Activated naive CD4-positive, alpha-beta T cell treated with anti-CD3 and anti-CD28 coated beads, Interleukin-2, amount 10 ng/mL, durations not matched to agents 7 days and 5 days (primary cell): ENCODE data around the gene ZNF205.

ENCODE experiments used
- CTCF ChIA-PET: fragments of 350-600 bp; sonication (Branson Sonifier 250); formaldehyde crosslinking; loops from one replicate; lab custom pipeline; 2021; ENCODE audit warnings: antibody characterized with exemption; lab: Charles Lee
- DNase-seq: peaks from one replicate; pipeline ENCODE4 v3.0.0-alpha.2; 2020
- H3K27ac Mint-ChIP-seq: one replicate; pipeline ENCODE4 v1.8.0; 2021; ENCODE audit warnings: mild to moderate bottlenecking, moderate library complexity, mixed read lengths
- H3K27me3 Mint-ChIP-seq: one replicate; pipeline ENCODE4 v1.8.0; 2021; ENCODE audit warnings: mild to moderate bottlenecking, mixed read lengths
- H3K36me3 Mint-ChIP-seq: one replicate; pipeline ENCODE4 v1.8.0; 2021; ENCODE audit warnings: mixed read lengths
- H3K4me1 Mint-ChIP-seq: one replicate; pipeline ENCODE4 v1.8.0; 2021; ENCODE audit warnings: mixed read lengths
- H3K4me3 Mint-ChIP-seq: one replicate; pipeline ENCODE4 v1.8.0; 2021; ENCODE audit warnings: mild to moderate bottlenecking, moderate library complexity, mixed read lengths
- H3K9me3 Mint-ChIP-seq: one replicate; pipeline ENCODE4 v1.8.0; 2021; ENCODE audit warnings: mixed read lengths

ZNF205 gene

DNA sequence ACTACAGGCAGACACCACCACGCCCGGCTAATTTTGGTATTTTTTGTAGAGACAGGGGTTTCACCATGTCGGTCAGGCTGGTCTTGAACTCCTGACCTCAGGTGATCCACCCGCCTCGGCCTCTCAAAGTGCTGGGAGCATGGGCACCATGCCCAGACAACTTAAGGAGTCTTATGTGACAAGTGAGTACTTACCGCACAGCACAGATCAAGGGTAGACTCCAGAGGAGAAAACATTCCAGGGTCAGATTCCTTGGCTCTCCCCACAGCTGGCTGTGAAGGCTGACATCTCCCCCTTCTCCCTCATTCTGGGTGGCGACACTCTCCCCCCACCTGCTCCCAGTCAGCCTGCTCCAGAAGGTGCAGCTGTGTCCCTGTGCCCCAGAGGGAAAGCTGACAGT is 23.9 kb upstream of the ZNF205 start:
- H3K4me1 Mint-ChIP-seq: peaks cover 64% of the 10 kb centered on the region
- H3K4me3 Mint-ChIP-seq: no peak overlapping the region
- no peaks in the 10 kb centered on the region for H3K27me3 Mint-ChIP-seq
- peaks cover 3% of the 10 kb centered on the region for H3K36me3 Mint-ChIP-seq
- CTCF ChIA-PET: interaction anchor here (5.5 kb wide), 1 partner anchor 29 kb away, joined by 24 read pairs; no protein-coding TSS in a partner anchor
- DNase-seq: no peak
- no peak overlapping the region for H3K27ac Mint-ChIP-seq
- H3K9me3 Mint-ChIP-seq: no peaks in the 10 kb centered on the region

DNA sequence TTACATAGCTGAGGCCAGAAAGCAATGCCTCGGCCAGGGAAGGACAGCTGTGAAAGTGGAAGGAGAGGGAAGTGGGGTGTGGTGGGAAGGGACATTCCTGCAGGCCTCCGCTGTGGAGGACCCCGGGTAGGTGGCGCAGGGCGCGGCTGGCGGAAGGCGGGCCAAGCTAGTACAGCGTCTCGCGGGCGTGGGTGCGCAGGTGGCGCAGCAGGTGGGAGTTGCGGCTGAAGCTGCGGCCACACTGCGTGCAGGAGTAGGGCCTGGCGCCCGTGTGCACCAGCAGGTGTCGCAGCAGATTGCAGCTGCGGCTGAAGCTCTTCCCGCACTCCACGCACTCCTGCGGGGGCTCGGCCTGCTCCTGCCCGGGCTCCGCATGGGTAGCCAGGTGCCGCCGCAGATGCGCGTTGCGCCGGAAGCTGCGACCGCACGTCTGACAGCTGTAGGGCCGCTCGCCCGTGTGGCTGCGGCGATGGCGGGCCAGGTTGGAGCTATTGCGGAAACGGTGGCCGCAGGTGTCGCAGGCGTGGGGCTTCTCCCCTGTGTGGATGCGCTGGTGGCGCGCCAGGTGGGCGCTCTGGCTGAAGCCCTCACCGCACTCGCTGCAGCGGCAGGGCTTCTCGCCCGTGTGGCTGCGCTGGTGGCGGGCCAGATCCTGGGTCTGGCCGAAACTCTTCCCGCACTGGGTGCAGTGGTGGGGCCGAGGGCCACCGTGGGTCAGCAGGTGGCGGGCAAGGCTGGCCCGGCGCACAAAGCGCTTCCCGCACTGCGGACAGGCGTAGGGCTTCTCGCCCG is 23.3 kb upstream of the ZNF205 start:
- CTCF ChIA-PET: interaction anchor here (1.3 to 5.5 kb wide), 3 partner anchors 12 to 30 kb away, joined by 3 to 24 read pairs (median 4); no protein-coding TSS in a partner anchor
- H3K27ac Mint-ChIP-seq: no peak overlapping the region
- H3K36me3 Mint-ChIP-seq: peaks cover 3% of the 10 kb centered on the region
- H3K27me3 Mint-ChIP-seq: no peaks in the 10 kb centered on the region
- H3K9me3 Mint-ChIP-seq: no peaks in the 10 kb centered on the region
- DNase-seq: no peak
- H3K4me3 Mint-ChIP-seq: no peak overlapping the region
- peaks cover 62% of the 10 kb centered on the region for H3K4me1 Mint-ChIP-seq

DNA sequence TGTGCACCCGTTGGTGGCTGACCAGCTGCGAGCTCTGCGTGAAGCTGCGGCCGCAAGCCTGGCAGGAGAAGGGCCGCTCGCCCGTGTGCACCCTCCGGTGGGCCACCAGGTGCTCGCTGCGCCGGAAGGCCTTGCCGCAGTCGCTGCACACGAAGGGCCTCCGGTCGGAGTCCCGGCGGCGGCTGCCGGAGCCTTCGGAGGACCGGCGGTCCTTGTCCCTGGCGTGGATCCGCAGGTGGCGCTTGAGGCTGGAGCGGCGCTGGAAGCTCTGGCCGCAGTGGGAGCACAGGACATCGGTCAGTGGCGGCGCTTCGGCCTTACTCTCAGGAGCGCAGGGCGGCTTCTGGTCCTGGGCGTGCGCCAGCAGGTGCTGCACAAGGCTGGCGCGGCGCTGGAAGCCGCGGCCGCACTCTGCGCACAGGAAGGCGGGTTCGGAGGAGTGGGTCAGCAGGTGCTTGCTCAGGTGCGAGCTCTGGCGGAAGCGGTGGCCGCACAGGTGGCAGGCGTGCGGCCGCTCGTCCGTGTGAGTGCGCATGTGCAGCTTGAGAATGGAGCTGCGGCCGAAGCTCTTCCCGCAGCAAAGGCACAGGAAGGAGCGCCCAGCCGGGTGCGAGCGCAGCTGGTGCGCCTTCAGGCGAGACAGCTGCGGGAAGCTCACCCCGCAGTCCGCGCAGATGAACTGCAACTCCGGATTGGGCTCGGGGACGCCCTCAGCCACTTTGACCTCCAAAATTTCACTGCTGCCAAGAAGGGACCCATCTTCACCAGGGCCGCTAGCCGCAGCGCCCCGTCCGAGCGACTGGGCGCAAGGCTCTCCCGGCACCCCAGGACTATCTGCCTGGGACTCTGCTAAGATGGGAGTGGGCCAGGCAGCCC is 22.4 kb upstream of the ZNF205 start:
- Mint-ChIP-seq H3K27me3 (no peaks in the 10 kb centered on the region), H3K27ac (no peak overlapping the region), H3K4me1 (peaks cover 62% of the 10 kb centered on the region), H3K36me3 (peaks cover under 1% of the 10 kb centered on the region), H3K9me3 (no peaks in the 10 kb centered on the region), H3K4me3 (no peak overlapping the region)
- DNase-seq: no peak
- CTCF ChIA-PET: interaction anchor here (0.8 to 5.5 kb wide), 5 partner anchors 12 to 62 kb away, joined by 3 to 24 read pairs (median 3); no protein-coding TSS in a partner anchor

DNA sequence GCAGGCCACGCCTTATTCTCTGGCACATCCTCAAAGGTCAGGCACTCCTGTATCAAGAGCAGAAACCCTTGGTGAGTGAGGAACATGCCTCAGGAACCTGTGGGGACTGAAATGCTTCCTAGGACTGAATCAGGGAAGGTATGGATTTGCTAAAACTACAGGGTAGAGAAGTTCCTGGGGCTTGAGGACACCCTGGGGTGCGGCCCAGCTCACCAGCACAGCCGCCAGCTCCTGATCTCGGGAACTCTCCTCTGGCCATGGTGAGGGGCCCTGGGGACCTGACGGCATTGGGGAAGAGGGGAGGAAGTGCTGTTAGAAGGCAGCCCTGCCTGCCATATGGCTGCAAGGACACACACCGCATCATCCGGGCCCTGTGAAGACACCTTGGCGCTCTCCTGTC is 20.8 kb upstream of the ZNF205 start:
- Mint-ChIP-seq H3K4me3 (no peak overlapping the region), H3K9me3 (no peaks in the 10 kb centered on the region), H3K27me3 (no peaks in the 10 kb centered on the region), H3K4me1 (peaks cover 64% of the 10 kb centered on the region), H3K27ac (no peak overlapping the region), H3K36me3 (no peaks in the 10 kb centered on the region)
- DNase-seq: no peak
- CTCF ChIA-PET: interaction anchor here (0.8 to 5.5 kb wide), 4 partner anchors 11 to 37 kb away, joined by 3 to 24 read pairs (median 3); no protein-coding TSS in a partner anchor

DNA sequence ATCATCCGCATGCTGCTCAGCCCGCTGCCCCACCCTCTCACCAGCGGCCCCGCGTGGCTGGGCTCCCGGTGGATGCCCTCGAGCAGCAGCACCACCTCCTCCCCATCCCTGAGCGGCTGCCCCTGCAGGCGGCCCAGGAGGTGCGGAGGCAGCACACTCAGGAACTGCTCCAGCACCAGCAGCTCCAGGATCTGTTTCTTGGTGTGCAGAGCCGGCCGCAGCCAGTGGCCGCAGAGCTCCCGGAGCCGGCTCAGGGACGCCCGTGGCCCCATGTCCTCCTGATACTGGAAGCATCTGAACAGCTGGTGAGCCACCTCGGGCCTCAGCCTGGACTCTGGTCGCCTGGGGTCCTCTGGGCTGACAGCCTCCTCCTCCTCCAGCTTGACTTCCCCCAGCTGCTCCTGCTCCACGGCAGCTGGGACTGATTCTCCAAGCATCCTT is 19.9 kb upstream of the ZNF205 start:
- Mint-ChIP-seq H3K4me3 (no peak overlapping the region), H3K27ac (peak overlapping the region; percentile 69), H3K27me3 (peaks cover 6% of the 10 kb centered on the region), H3K9me3 (no peaks in the 10 kb centered on the region), H3K36me3 (no peaks in the 10 kb centered on the region), H3K4me1 (peaks cover 65% of the 10 kb centered on the region)
- CTCF ChIA-PET: interaction anchor here (1.6 to 2.5 kb wide), 4 partner anchors 10 to 40 kb away, joined by 4 to 19 read pairs (median 6); no protein-coding TSS in a partner anchor
- no peak for DNase-seq

DNA sequence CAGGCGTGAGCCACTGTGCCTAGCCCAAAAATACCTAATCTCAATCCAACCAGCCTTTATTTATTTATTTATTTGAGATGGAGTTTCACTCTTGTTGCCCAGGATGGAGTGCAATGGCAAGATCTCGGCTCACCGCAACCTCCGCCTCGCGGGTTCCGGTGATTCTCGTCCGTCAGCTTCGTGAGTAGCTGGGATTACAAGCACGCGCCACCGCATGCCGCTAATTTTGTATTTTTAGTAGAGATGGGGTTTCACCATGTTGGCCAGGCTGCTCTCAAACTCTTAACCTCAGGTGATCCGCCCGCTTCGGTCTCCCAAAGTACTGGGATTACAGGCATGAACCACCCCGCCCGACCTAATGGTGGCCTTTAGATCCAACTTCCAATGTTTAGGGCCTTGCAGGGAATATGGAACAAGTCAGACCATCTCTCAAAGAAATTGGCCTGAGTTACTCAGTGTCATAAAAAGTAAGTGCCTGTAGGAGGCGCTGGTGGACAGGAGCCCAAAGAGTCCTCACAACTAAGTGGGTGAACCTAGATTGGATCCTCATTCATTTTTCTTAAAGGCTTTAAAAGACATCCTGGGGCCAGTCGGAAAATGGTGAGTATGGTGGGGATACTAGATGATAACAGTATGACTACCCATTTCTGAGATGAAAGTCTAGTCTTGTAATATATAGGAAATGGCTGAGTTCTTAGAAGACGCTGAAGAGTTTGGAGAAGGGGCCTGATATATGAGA is 17.9 kb upstream of the ZNF205 start:
- DNase-seq: peak; percentile 70
- Mint-ChIP-seq H3K4me3 (no peak overlapping the region), H3K9me3 (no peaks in the 10 kb centered on the region), H3K27ac (peak overlapping the region; percentile 1), H3K4me1 (peaks cover 67% of the 10 kb centered on the region), H3K36me3 (no peaks in the 10 kb centered on the region), H3K27me3 (peaks cover 13% of the 10 kb centered on the region)
- CTCF ChIA-PET: interaction anchor here (1.4 to 2.5 kb wide), 5 partner anchors 18 to 35 kb away, joined by 4 to 19 read pairs (median 5); no protein-coding TSS in a partner anchor

DNA sequence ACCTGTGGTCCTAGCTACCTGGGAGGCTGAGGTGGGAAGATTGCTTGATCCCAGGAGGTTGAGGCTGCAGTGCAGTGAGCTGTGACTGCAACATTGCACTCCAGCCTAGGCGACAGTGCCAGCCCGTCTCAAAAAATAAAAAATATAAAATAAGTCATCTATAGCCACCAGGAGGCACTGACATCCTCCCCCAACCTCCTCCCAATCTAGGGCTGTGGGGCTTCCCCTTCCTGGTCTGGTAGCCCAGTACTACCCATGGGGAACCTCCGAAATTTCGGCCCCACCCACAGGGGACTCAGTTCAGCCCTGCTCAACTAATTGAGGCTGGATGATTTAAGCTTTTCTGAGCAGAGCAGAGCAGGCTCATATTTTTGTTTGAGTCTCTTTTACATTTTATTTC is 16.5 kb upstream of the ZNF205 start:
- peaks cover 75% of the 10 kb centered on the region for H3K4me1 Mint-ChIP-seq
- DNase-seq: peak; percentile 79
- peak overlapping the region; percentile 77 for H3K27ac Mint-ChIP-seq
- no peaks in the 10 kb centered on the region for H3K9me3 Mint-ChIP-seq
- H3K36me3 Mint-ChIP-seq: no peaks in the 10 kb centered on the region
- H3K27me3 Mint-ChIP-seq: peaks cover 18% of the 10 kb centered on the region
- H3K4me3 Mint-ChIP-seq: no peak overlapping the region
- CTCF ChIA-PET: interaction anchor here (0.8 to 11.4 kb wide), 12 partner anchors 20 to 74 kb away, joined by 3 to 200 read pairs (median 6); partner anchors contain the start of gene ZNF213

DNA sequence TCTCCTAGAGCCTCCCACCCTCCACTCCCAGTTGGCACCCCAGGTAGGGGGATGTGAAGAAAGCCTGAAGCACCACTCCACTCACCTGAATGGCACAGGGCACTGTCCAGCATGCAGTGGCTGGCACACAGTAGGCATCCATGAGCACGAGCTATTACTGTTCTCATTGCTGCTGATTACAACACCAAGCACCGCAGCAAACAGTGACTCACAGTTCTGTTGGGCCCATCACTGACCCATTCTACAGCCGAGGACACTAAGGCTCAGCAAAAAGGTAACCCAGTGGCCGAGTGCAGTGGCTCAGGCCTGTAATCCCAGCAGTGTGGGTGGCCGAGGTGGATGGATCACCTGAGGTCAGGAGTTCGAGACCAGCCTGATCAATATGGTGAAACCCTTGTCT is 16.0 kb upstream of the ZNF205 start:
- no peak overlapping the region for H3K4me3 Mint-ChIP-seq
- H3K4me1 Mint-ChIP-seq: peaks cover 75% of the 10 kb centered on the region
- no peaks in the 10 kb centered on the region for H3K9me3 Mint-ChIP-seq
- peaks cover 18% of the 10 kb centered on the region for H3K27me3 Mint-ChIP-seq
- no peak for DNase-seq
- CTCF ChIA-PET: interaction anchor here (0.9 to 11.4 kb wide), 11 partner anchors 20 to 75 kb away, joined by 3 to 200 read pairs (median 6); partner anchors contain the start of gene ZNF213
- no peaks in the 10 kb centered on the region for H3K36me3 Mint-ChIP-seq
- peak overlapping the region; percentile 77 for H3K27ac Mint-ChIP-seq

DNA sequence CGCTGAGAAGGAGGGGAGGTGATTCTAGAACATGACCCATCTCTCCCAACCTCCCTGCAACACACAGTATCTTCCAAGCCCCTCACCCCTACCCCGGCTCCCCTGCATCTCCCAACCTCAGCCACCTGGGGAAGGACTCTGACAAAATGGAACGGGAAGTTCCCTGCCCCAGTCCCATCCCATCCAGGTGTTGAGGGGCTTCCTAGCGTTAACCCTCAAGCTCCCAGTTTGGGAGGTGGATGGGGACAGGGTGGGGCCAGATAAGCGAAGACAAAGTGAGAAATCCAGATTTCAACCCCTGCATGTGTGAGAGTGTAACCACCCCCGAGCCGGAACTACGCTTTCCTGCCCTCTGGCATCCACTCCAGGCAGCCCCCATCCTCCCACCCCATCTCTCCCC is 15.1 kb upstream of the ZNF205 start:
- no peaks in the 10 kb centered on the region for H3K9me3 Mint-ChIP-seq
- H3K27ac Mint-ChIP-seq: no peak overlapping the region
- H3K4me3 Mint-ChIP-seq: no peak overlapping the region
- no peaks in the 10 kb centered on the region for H3K36me3 Mint-ChIP-seq
- peaks cover 18% of the 10 kb centered on the region for H3K27me3 Mint-ChIP-seq
- DNase-seq: no peak
- H3K4me1 Mint-ChIP-seq: peaks cover 75% of the 10 kb centered on the region
- CTCF ChIA-PET: interaction anchor here (0.6 to 11.4 kb wide), 7 partner anchors 21 to 69 kb away, joined by 3 to 200 read pairs (median 8); no protein-coding TSS in a partner anchor

DNA sequence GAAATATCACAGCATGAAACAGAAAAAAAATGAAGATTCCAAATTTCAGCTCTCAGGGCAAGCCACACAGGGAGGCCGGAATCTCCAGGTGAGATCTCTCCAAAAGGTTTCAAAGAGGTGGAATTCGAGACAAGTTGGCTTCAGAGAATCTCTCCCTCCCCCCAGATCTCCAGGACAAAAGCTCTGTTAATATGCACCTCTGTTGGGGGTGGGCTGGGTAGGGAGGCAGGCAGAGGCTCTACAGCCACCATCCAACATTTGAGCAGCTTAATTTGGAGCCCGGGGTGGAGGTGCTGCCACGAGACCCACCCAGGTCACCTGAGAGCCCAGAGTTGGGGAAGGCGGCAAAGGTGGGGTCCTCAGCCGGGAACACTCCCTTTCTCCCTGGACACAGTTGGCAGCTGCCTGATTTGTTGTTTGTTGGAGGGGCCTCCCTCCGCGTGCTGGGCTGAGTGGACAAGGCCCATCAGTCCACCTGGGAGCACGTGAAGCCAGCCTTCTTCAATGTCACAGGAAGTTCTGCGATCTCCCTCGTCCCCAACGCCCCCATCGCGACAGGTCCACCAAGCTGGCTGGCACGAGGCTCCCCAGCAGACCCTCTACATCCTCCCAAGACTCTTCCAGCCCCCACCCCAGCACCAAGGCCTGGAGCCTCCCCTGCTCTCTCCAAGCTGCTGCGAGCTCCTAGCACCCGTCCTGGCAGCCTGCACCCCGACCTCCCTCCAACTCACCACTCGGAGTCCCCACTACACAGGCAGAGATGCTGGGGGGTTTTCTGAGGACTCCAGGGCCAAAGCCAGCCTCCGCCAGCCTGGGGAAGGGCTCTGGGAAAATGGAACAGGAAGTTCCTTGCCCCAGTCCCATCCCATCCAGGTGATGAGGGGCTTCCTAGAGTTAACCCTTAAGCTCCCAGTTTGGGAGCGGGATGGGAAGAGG is 13.7 kb upstream of the ZNF205 start, which contains the start of gene ZSCAN10:
ZSCAN10 (minus strand) TSS at position 836 of the 936 bp plus-strand sequence. CDS start 6,357 bp downstream, outside the sequence.
- peaks cover 83% of the 10 kb centered on the region for H3K4me1 Mint-ChIP-seq
- no peaks in the 10 kb centered on the region for H3K9me3 Mint-ChIP-seq
- DNase-seq: no peak
- no peaks in the 10 kb centered on the region for H3K36me3 Mint-ChIP-seq
- peak within 1 kb of the TSS; percentile 78 for H3K27ac Mint-ChIP-seq
- peaks cover 18% of the 10 kb centered on the region for H3K27me3 Mint-ChIP-seq
- H3K4me3 Mint-ChIP-seq: peak within 1 kb of the TSS; percentile 73
- CTCF ChIA-PET: interaction anchor here (1.4 to 11.4 kb wide), 6 partner anchors 22 to 67 kb away, joined by 3 to 200 read pairs (median 10); partner anchors contain the start of gene IL32

DNA sequence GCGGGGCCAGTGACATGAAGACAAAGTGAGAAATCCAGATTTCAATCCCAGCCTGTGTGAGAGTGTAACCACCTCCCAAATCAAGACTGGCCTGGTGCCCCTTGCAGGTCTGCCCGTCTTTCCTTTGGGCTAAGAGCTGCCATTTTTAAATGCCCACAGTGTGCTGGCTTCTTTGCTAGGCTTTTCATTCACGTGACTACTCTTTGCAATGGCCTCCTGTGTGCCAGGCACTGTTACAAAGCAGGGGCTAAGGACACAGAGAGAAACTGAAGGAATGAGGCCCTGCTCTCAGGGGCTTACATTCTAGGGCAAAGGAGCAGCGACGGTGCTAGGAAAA is 13.0 kb upstream of the ZNF205 start:
- H3K9me3 Mint-ChIP-seq: no peaks in the 10 kb centered on the region
- CTCF ChIA-PET: interaction anchor here (1.4 to 11.4 kb wide), 4 partner anchors 29 to 68 kb away, joined by 3 to 200 read pairs (median 15); partner anchors contain the start of gene IL32
- H3K4me3 Mint-ChIP-seq: no peak overlapping the region
- H3K27me3 Mint-ChIP-seq: peaks cover 18% of the 10 kb centered on the region
- H3K4me1 Mint-ChIP-seq: peaks cover 82% of the 10 kb centered on the region
- H3K36me3 Mint-ChIP-seq: no peaks in the 10 kb centered on the region
- DNase-seq: no peak
- H3K27ac Mint-ChIP-seq: no peak overlapping the region
